ENCODE measurements around the gene AFF1.
"Not testable (repeated sequence)": the region's sequence is repeated elsewhere in the genome, so short reads cannot be mapped to it uniquely, and the experiment has no call there.

The AFF1 gene

DNA sequence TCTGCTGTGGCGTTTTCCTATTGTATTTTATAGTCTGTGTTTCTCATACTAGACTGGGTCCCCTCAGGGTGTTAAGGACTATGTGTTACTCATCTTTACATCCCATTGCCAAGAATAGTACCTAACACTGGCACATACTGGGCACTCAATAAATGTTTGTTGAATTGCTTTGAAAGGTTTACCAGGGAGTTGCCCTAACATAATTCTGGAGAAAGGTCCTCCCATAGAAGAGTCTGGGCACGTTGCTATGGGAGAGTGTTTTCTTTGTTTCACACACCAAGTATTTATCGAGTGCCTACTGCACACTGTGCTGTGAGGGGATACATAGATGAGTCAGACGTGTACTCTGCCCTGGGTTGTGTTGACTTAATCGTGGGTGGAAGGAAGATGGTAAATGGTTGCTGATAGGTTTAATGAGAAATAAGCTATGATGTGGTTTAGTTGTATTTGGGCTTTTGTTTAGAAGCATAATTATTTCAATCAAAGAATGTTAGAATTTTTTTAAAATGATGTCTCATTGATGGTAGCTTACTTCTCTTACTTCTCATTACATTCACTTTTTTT lies 42.9 kb downstream of the AFF1 start:
- H3K4me1 ChIP-seq (ENCODE audit: control insufficient read depth, insufficient read depth, low read length): peaks cover 36% of the 10 kb centered on the region
- no peaks in the 10 kb centered on the region for H3K27me3 ChIP-seq (ENCODE audit: control insufficient read depth, insufficient read depth, low read length)
- no peak overlapping the region for H3K9ac ChIP-seq (ENCODE audit: low read length)
- H3K4me3 ChIP-seq (ENCODE audit: low read length): no peak overlapping the region
- H3K9me3 ChIP-seq (ENCODE audit: control insufficient read depth, low read length): no peaks in the 10 kb centered on the region
- no peaks in the 10 kb centered on the region for H3K36me3 ChIP-seq (ENCODE audit: control insufficient read depth, insufficient read depth, low read length)

DNA sequence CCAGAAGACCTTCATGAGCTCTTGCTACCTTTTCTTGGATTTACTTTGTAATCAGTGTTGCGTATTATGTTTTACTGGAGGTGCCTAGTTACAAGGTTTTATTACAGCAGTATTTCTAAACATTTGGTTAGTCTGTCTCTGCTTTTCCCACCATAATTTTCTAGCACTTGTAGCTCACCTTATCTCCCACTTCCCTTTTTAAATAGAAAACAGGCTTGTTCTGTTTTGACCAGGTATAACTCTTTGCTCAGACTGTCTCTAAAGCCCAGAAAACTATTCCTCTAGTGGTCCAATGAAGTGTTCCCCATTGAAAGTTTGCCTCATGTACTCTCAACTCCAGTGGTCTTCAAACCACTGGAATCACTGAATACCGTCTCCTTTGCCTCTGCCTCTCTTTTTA lies 43.9 kb downstream of the AFF1 start:
- H3K4me3 ChIP-seq (ENCODE audit: low read length): no peak overlapping the region
- peaks cover 26% of the 10 kb centered on the region for H3K4me1 ChIP-seq (ENCODE audit: control insufficient read depth, insufficient read depth, low read length)
- H3K36me3 ChIP-seq (ENCODE audit: control insufficient read depth, insufficient read depth, low read length): no peaks in the 10 kb centered on the region
- no peak overlapping the region for H3K9ac ChIP-seq (ENCODE audit: low read length)
- no peaks in the 10 kb centered on the region for H3K9me3 ChIP-seq (ENCODE audit: control insufficient read depth, low read length)
- H3K27me3 ChIP-seq (ENCODE audit: control insufficient read depth, insufficient read depth, low read length): no peaks in the 10 kb centered on the region

DNA sequence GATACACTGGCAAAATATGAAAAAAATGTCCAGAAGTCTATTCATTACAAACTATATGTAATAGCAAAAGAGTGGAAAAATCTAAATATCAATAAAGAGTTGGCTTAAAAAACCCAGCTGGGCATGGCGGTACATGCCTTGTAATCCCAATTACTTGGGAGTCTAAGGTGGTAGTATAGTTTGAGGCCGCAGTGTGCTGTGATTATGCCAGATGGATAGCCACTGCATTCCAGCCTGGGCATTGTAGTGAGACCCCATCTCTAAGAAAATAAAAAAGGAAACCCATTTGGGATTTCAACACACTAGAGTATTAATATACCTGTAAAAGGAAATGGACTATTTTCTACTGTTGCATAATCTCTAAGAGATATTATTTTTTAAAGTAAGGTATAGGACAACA lies 45.4 kb downstream of the AFF1 start:
- no peak overlapping the region for H3K4me3 ChIP-seq (ENCODE audit: low read length)
- H3K27me3 ChIP-seq (ENCODE audit: control insufficient read depth, insufficient read depth, low read length): no peaks in the 10 kb centered on the region
- no peak overlapping the region for H3K9ac ChIP-seq (ENCODE audit: low read length)
- no peaks in the 10 kb centered on the region for H3K9me3 ChIP-seq (ENCODE audit: control insufficient read depth, low read length)
- H3K36me3 ChIP-seq (ENCODE audit: control insufficient read depth, insufficient read depth, low read length): no peaks in the 10 kb centered on the region
- peaks cover 16% of the 10 kb centered on the region for H3K4me1 ChIP-seq (ENCODE audit: control insufficient read depth, insufficient read depth, low read length)

GRCh38 chr4:86981789-86982188 lies 47.0 kb downstream of the AFF1 start:
- Histone ChIP-seq H3K9ac (ENCODE audit: low read length) (no peak overlapping the region), H3K4me3 (ENCODE audit: low read length) (no peak overlapping the region), H3K36me3 (ENCODE audit: control insufficient read depth, insufficient read depth, low read length) (no peaks in the 10 kb centered on the region), H3K4me1 (ENCODE audit: control insufficient read depth, insufficient read depth, low read length) (peaks cover 16% of the 10 kb centered on the region), H3K9me3 (ENCODE audit: control insufficient read depth, low read length) (no peaks in the 10 kb centered on the region), H3K27me3 (ENCODE audit: control insufficient read depth, insufficient read depth, low read length) (no peaks in the 10 kb centered on the region)

- not testable (repeated sequence) for H3K36me3 ChIP-seq (ENCODE audit: control insufficient read depth, insufficient read depth, low read length); H3K9ac ChIP-seq (ENCODE audit: low read length); H3K4me3 ChIP-seq (ENCODE audit: low read length); H3K4me1 ChIP-seq (ENCODE audit: control insufficient read depth, insufficient read depth, low read length); H3K9me3 ChIP-seq (ENCODE audit: control insufficient read depth, low read length); H3K27me3 ChIP-seq (ENCODE audit: control insufficient read depth, insufficient read depth, low read length)
These were observed 51.0 kb downstream of the AFF1 start for GRCh38 chr4:86985852-86986251.

- peaks cover 13% of the 10 kb centered on the region for H3K4me1 ChIP-seq (ENCODE audit: control insufficient read depth, insufficient read depth, low read length)
- not testable (repeated sequence) for H3K9ac ChIP-seq (ENCODE audit: low read length); H3K4me3 ChIP-seq (ENCODE audit: low read length); H3K36me3 ChIP-seq (ENCODE audit: control insufficient read depth, insufficient read depth, low read length); H3K27me3 ChIP-seq (ENCODE audit: control insufficient read depth, insufficient read depth, low read length); H3K9me3 ChIP-seq (ENCODE audit: control insufficient read depth, low read length)
These were observed 54.8 kb downstream of the AFF1 start for GRCh38 chr4:86989658-86990057.

DNA sequence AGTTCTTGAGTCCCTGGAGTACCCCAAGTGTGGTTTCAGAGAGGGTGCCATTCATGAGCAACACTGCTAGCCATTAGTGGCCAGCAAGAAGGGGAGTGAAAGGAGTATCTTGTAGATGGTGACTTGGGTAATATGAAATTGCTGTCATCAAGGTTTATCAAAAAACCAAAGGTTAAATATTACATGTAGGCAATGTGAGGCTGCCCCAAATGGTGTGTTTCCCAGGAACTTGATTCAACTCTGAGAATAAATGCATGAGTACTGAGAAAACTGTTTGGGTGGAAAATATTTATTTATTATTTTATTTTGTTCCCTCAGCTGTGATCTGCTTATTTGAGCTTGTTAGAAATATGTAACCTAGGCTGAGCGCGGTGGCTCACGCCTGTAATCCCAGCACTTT lies 55.7 kb downstream of the AFF1 start:
- Histone ChIP-seq H3K36me3 (ENCODE audit: control insufficient read depth, insufficient read depth, low read length) (no peaks in the 10 kb centered on the region), H3K9me3 (ENCODE audit: control insufficient read depth, low read length) (no peaks in the 10 kb centered on the region), H3K27me3 (ENCODE audit: control insufficient read depth, insufficient read depth, low read length) (no peaks in the 10 kb centered on the region), H3K4me3 (ENCODE audit: low read length) (no peak overlapping the region), H3K4me1 (ENCODE audit: control insufficient read depth, insufficient read depth, low read length) (peaks cover 16% of the 10 kb centered on the region), H3K9ac (ENCODE audit: low read length) (no peak overlapping the region)

- Histone ChIP-seq H3K9ac (ENCODE audit: low read length) (no peak overlapping the region), H3K36me3 (ENCODE audit: control insufficient read depth, insufficient read depth, low read length) (no peaks in the 10 kb centered on the region), H3K4me3 (ENCODE audit: low read length) (no peak overlapping the region), H3K27me3 (ENCODE audit: control insufficient read depth, insufficient read depth, low read length) (no peaks in the 10 kb centered on the region), H3K9me3 (ENCODE audit: control insufficient read depth, low read length) (no peaks in the 10 kb centered on the region), H3K4me1 (ENCODE audit: control insufficient read depth, insufficient read depth, low read length) (peaks cover 16% of the 10 kb centered on the region)
These were observed 57.2 kb downstream of the AFF1 start for GRCh38 chr4:86991994-86992393.

- H3K9me3 ChIP-seq (ENCODE audit: control insufficient read depth, low read length): no peaks in the 10 kb centered on the region
- H3K4me1 ChIP-seq (ENCODE audit: control insufficient read depth, insufficient read depth, low read length): peaks cover 16% of the 10 kb centered on the region
- no peaks in the 10 kb centered on the region for H3K27me3 ChIP-seq (ENCODE audit: control insufficient read depth, insufficient read depth, low read length)
- H3K4me3 ChIP-seq (ENCODE audit: low read length): no peak overlapping the region
- no peaks in the 10 kb centered on the region for H3K36me3 ChIP-seq (ENCODE audit: control insufficient read depth, insufficient read depth, low read length)
- no peak overlapping the region for H3K9ac ChIP-seq (ENCODE audit: low read length)
These were observed 59.3 kb downstream of the AFF1 start for GRCh38 chr4:86993909-86994681.

DNA sequence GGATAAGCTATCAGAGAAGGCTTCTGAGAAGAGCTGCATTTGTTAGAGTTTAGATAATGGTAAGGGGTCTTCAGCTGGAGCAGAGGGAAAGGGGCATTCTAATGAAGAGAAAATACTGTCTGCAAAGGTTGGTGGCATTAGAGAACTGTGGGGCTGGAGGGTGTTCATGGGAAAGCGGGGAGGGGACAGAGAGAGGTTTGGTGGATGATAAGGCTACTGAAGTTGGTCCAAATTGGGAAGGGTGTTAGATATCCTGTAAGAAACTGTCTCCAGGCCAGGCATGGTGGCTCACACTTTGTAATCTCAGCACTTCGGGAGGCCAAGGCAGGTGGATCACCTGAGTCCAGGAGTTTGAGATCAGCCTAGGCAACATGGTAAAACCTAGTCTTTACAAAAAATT lies 59.9 kb downstream of the AFF1 start:
- no peak overlapping the region for H3K4me3 ChIP-seq (ENCODE audit: low read length)
- no peaks in the 10 kb centered on the region for H3K36me3 ChIP-seq (ENCODE audit: control insufficient read depth, insufficient read depth, low read length)
- H3K9ac ChIP-seq (ENCODE audit: low read length): no peak overlapping the region
- no peaks in the 10 kb centered on the region for H3K27me3 ChIP-seq (ENCODE audit: control insufficient read depth, insufficient read depth, low read length)
- H3K9me3 ChIP-seq (ENCODE audit: control insufficient read depth, low read length): no peaks in the 10 kb centered on the region
- peaks cover 18% of the 10 kb centered on the region for H3K4me1 ChIP-seq (ENCODE audit: control insufficient read depth, insufficient read depth, low read length)

GRCh38 chr4:86996510-86996909 lies 61.7 kb downstream of the AFF1 start:
- peaks cover 24% of the 10 kb centered on the region for H3K4me1 ChIP-seq (ENCODE audit: control insufficient read depth, insufficient read depth, low read length)
- H3K9ac ChIP-seq (ENCODE audit: low read length); H3K27me3 ChIP-seq (ENCODE audit: control insufficient read depth, insufficient read depth, low read length); H3K9me3 ChIP-seq (ENCODE audit: control insufficient read depth, low read length); H3K36me3 ChIP-seq (ENCODE audit: control insufficient read depth, insufficient read depth, low read length); H3K4me3 ChIP-seq (ENCODE audit: low read length): not testable (repeated sequence)

GRCh38 chr4:86999136-86999643 lies 64.4 kb downstream of the AFF1 start:
- Histone ChIP-seq H3K9ac (ENCODE audit: low read length) (no peak overlapping the region), H3K4me1 (ENCODE audit: control insufficient read depth, insufficient read depth, low read length) (peaks cover 15% of the 10 kb centered on the region), H3K9me3 (ENCODE audit: control insufficient read depth, low read length) (no peaks in the 10 kb centered on the region), H3K4me3 (ENCODE audit: low read length) (no peak overlapping the region), H3K27me3 (ENCODE audit: control insufficient read depth, insufficient read depth, low read length) (no peaks in the 10 kb centered on the region), H3K36me3 (ENCODE audit: control insufficient read depth, insufficient read depth, low read length) (no peaks in the 10 kb centered on the region)

Measured in mucosa of stomach (tissue), 1 donor.